WTC11 (cell line): ENCODE measurements around the gene METTL1. TPM values are rescaled to one million over a fixed set of nuclear protein-coding genes. Genes with fewer than 3 reads are reported as not detected.

Experiments
- ATAC-seq: fragments of 200-7000 bp; cut with Tn5 transposase; 2 replicates; pipeline ENCODE4 v1.10.0; 2021; ENCODE audit warnings: mild to moderate bottlenecking, moderate library complexity
- CTCF ChIA-PET: fragments of 300-600 bp; sonication (Branson Sonifier 250); formaldehyde crosslinking; loops from one replicate; lab custom pipeline; 2021; ENCODE audit warnings: antibody characterized with exemption; lab: Charles Lee
- POLR2A ChIA-PET: fragments of 350-600 bp; sonication (Branson Sonifier 250); formaldehyde crosslinking; loops from one replicate; lab custom pipeline; 2021; ENCODE audit warnings: antibody characterized with exemption; lab: Charles Lee
- DNase-seq: peaks from one replicate; pipeline ENCODE4 v3.0.0; 2021; ENCODE audit warnings: low spot score
- H3K27ac Mint-ChIP-seq: 2 replicates; pipeline ENCODE4 v1.8.0; 2021; ENCODE audit warnings: mixed read lengths
- H3K27me3 Mint-ChIP-seq: 2 replicates; pipeline ENCODE4 v1.8.0; 2021; ENCODE audit warnings: low read depth, mild to moderate bottlenecking, moderate library complexity, mixed read lengths
- H3K36me3 Mint-ChIP-seq: 2 replicates; pipeline ENCODE4 v1.8.0; 2021; ENCODE audit warnings: mixed read lengths
- H3K4me1 Mint-ChIP-seq: 2 replicates; pipeline ENCODE4 v1.8.0; 2022; ENCODE audit warnings: mixed read lengths
- H3K4me3 Mint-ChIP-seq: 2 replicates; pipeline ENCODE4 v1.8.0; 2021; ENCODE audit warnings: mild to moderate bottlenecking, moderate library complexity, mixed read lengths
- H3K9me3 Mint-ChIP-seq: 2 replicates; pipeline ENCODE4 v1.8.0; 2021; ENCODE audit warnings: mixed read lengths
- GTF2I ChIP-seq: fragments of 250-450 bp; sonication (Bioruptor Pico); conservative IDR thresholded peaks from 2 replicates; pipeline ENCODE4 v1.4.0; 2021; ENCODE audit warnings: mild to moderate bottlenecking
- HMGA2 ChIP-seq: fragments of 250-450 bp; sonication (Bioruptor Pico); IDR thresholded peaks from 2 replicates; pipeline ENCODE4 v1.4.0; 2021; ENCODE audit warnings: mild to moderate bottlenecking, moderate library complexity
- JUN ChIP-seq: sonication (generic); formaldehyde crosslinking; IDR thresholded peaks from 2 replicates; pipeline ENCODE4 v1.8.0; 2023; ENCODE audit warnings: mild to moderate bottlenecking, missing genetic modification reagents
- TCF7 ChIP-seq: sonication (generic); formaldehyde crosslinking; IDR thresholded peaks from 2 replicates; pipeline ENCODE4 v1.8.0; 2022; ENCODE audit warnings: mild to moderate bottlenecking, low read depth, missing genetic modification reagents, moderate library complexity
- ZNF423 ChIP-seq: fragments of 250-450 bp; sonication (Bioruptor Pico); IDR thresholded peaks from 2 replicates; pipeline ENCODE4 v2.1.2; 2022; ENCODE audit warnings: mild to moderate bottlenecking, moderate library complexity
- total RNA-seq: library from RNA; stranded (reverse); gene quantifications from 3 replicates; pipeline ENCODE4 v1.2.3, GENCODE V29; 2021
- TF ChIP-seq, protein P1 (sequence below): fragments of 250-450 bp; sonication (Bioruptor Pico); IDR thresholded peaks from 2 replicates; pipeline ENCODE4 v1.9.0; 2021; ENCODE audit warnings: mild to moderate bottlenecking, borderline replicate concordance
- TF ChIP-seq, protein P2 (sequence below): sonication (generic); formaldehyde crosslinking; IDR thresholded peaks from 2 replicates; pipeline ENCODE4 v1.8.1; 2022; ENCODE audit warnings: missing genetic modification reagents, borderline replicate concordance
- TF ChIP-seq, protein P3 (sequence below): sonication (generic); formaldehyde crosslinking; IDR thresholded peaks from 2 replicates; pipeline ENCODE4 v1.8.1; 2023; ENCODE audit warnings: mild to moderate bottlenecking, moderate library complexity, missing genetic modification reagents
- TF ChIP-seq, protein P4 (sequence below): fragments of 200-600 bp; IDR thresholded peaks from 2 replicates; pipeline ENCODE4 v1.8.0; 2022; ENCODE audit warnings: antibody characterized with exemption

The METTL1 gene
- total RNA-seq, 1 experiment from 2014 or later: 25.5 TPM

DNA sequence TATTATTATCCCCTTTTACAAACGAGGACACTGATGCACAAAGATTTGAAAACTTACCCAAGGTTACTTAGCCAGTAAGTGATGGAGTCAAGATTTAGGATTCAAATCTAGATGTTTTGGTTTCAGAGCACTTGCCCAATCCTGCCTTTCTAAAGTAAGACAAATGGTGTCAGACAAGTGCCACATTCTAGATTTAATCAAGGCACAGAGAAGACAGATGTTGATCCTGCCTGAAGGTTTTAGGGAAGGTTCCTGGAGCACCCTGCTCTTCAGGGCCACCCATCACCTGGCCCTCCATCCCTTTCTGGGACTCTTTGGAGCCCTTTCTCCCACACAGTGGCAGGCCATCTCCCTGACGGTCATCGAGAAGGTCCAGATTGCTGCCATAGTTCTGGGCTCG, 14.1 kb downstream of the METTL1 start (continued):
- TF ChIP-seq, protein P1, sequence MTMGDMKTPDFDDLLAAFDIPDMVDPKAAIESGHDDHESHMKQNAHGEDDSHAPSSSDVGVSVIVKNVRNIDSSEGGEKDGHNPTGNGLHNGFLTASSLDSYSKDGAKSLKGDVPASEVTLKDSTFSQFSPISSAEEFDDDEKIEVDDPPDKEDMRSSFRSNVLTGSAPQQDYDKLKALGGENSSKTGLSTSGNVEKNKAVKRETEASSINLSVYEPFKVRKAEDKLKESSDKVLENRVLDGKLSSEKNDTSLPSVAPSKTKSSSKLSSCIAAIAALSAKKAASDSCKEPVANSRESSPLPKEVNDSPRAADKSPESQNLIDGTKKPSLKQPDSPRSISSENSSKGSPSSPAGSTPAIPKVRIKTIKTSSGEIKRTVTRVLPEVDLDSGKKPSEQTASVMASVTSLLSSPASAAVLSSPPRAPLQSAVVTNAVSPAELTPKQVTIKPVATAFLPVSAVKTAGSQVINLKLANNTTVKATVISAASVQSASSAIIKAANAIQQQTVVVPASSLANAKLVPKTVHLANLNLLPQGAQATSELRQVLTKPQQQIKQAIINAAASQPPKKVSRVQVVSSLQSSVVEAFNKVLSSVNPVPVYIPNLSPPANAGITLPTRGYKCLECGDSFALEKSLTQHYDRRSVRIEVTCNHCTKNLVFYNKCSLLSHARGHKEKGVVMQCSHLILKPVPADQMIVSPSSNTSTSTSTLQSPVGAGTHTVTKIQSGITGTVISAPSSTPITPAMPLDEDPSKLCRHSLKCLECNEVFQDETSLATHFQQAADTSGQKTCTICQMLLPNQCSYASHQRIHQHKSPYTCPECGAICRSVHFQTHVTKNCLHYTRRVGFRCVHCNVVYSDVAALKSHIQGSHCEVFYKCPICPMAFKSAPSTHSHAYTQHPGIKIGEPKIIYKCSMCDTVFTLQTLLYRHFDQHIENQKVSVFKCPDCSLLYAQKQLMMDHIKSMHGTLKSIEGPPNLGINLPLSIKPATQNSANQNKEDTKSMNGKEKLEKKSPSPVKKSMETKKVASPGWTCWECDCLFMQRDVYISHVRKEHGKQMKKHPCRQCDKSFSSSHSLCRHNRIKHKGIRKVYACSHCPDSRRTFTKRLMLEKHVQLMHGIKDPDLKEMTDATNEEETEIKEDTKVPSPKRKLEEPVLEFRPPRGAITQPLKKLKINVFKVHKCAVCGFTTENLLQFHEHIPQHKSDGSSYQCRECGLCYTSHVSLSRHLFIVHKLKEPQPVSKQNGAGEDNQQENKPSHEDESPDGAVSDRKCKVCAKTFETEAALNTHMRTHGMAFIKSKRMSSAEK: no peak
- TF ChIP-seq, protein P2, sequence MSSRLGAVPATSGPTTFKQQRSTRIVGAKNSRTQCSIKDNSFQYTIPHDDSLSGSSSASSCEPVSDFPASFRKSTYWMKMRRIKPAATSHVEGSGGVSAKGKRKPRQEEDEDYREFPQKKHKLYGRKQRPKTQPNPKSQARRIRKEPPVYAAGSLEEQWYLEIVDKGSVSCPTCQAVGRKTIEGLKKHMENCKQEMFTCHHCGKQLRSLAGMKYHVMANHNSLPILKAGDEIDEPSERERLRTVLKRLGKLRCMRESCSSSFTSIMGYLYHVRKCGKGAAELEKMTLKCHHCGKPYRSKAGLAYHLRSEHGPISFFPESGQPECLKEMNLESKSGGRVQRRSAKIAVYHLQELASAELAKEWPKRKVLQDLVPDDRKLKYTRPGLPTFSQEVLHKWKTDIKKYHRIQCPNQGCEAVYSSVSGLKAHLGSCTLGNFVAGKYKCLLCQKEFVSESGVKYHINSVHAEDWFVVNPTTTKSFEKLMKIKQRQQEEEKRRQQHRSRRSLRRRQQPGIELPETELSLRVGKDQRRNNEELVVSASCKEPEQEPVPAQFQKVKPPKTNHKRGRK (CRISPR knock-in tag): no peak
- TF ChIP-seq HMGA2 (CRISPR knock-in tag) (no peak), JUN (CRISPR knock-in tag) (no peak)

DNA sequence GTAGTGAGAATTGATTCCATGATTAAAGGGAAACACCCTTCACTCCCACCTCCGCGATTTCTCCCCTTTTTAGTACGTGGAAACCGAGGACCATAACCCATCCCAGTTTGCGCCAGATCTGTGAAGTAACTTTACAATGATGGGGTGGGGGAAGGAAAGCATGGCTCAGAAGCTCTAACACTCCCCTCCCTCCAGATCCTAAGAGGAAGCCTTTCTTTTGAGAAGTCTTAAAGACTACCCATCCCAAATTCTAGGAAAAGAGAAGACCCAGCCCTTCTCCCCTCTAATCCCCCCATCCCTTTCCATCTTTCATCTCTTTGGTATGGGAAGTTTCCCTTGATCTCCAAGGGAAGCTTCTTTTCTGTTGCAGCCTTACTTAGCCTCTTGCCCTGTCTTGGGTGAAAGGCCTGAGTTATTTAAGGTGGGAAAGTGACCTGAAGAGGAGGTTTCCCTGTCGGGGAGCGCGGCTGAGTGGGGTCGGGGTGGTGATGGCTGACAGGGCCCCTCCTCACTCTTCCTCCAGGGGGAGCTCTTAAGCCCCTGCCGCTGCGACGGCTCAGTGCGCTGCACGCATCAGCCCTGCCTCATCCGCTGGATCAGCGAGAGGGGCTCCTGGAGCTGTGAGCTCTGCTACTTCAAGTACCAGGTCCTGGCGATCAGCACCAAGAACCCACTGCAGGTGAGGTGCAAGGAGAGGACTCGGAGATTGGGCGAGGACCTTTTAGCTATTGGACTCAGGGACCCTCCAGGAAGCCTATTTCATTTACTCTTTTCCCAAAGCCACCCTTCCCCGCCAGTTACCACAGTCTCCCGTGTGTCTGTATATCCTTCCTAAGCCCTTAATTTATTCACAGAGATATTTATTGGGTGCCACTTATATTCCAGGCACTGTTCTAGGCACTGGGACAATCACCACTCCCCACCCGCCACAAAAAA, 15.2 kb downstream of the METTL1 start:
- no peak for TF ChIP-seq GTF2I (CRISPR knock-in tag)
- TF ChIP-seq, protein P3, sequence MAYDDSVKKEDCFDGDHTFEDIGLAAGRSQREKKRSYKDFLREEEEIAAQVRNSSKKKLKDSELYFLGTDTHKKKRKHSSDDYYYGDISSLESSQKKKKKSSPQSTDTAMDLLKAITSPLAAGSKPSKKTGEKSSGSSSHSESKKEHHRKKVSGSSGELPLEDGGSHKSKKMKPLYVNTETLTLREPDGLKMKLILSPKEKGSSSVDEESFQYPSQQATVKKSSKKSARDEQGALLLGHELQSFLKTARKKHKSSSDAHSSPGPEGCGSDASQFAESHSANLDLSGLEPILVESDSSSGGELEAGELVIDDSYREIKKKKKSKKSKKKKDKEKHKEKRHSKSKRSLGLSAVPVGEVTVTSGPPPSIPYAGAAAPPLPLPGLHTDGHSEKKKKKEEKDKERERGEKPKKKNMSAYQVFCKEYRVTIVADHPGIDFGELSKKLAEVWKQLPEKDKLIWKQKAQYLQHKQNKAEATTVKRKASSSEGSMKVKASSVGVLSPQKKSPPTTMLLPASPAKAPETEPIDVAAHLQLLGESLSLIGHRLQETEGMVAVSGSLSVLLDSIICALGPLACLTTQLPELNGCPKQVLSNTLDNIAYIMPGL (CRISPR knock-in tag): 0 out of 2 replicates have a peak, but pooled peaks have one; percentile 63
- TF ChIP-seq, protein P4, sequence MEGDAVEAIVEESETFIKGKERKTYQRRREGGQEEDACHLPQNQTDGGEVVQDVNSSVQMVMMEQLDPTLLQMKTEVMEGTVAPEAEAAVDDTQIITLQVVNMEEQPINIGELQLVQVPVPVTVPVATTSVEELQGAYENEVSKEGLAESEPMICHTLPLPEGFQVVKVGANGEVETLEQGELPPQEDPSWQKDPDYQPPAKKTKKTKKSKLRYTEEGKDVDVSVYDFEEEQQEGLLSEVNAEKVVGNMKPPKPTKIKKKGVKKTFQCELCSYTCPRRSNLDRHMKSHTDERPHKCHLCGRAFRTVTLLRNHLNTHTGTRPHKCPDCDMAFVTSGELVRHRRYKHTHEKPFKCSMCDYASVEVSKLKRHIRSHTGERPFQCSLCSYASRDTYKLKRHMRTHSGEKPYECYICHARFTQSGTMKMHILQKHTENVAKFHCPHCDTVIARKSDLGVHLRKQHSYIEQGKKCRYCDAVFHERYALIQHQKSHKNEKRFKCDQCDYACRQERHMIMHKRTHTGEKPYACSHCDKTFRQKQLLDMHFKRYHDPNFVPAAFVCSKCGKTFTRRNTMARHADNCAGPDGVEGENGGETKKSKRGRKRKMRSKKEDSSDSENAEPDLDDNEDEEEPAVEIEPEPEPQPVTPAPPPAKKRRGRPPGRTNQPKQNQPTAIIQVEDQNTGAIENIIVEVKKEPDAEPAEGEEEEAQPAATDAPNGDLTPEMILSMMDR: peak; percentile 78
- Mint-ChIP-seq H3K9me3 (no peaks in the 10 kb centered on the region), H3K4me3 (peak overlapping the region; percentile 72), H3K36me3 (no peaks in the 10 kb centered on the region), H3K27me3 (peaks cover 84% of the 10 kb centered on the region), H3K4me1 (peaks cover 34% of the 10 kb centered on the region), H3K27ac (no peak overlapping the region)
- DNase-seq: peak; percentile 85
- CTCF ChIA-PET: interaction anchor here (0.5 to 2.4 kb wide), 49 partner anchors 10 to 530 kb away, joined by 3 to 80 read pairs (median 5); partner anchors contain the start of genes AGAP2, ARHGEF25, ATP23 and AVIL
- POLR2A ChIA-PET: interaction anchor here (0.7 to 1.3 kb wide), 2 partner anchors 9 to 12 kb away, joined by 4 to 7 read pairs; partner anchors contain the start of gene TSPAN31
- peak; percentile 64 for ATAC-seq

DNA sequence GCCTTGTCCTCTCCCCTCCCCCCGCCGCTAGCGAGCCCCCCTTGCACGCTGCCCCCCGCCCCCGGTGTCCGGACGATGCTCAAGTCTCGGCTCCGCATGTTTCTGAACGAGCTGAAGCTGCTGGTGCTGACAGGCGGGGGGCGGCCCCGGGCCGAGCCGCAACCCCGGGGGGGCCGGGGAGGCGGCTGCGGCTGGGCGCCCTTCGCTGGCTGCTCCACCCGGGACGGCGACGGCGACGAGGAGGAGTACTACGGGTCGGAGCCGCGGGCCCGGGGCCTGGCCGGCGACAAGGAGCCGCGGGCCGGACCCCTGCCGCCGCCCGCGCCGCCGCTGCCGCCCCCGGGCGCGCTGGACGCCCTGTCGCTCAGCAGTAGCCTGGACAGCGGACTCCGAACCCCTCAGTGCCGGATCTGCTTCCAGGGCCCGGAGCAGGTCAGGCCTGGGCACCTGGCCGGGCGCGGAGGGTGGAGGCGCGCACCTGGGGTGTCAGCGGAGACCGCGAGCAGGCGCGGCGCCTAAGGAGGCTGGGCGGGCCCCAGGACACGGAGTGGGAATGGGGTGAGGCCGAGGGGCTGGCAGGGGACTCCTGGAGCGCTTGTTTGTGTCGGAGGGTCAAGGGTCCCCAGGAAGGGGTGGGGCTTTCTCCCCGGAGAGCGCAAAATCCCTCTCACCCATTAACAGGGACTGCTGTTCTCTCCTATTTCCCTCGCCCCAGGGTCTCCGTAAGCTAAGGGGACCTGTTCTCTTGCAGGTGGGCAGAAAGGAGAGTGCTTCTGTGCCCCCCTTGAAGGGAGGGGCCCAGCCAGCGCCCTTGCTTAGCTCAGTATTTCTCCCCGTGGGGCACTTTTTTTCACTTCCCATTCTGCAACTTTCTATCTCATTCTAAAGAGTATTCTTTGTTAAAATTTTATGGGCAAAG, 16.2 kb downstream of the METTL1 start:
- Mint-ChIP-seq H3K4me1 (peaks cover 44% of the 10 kb centered on the region), H3K9me3 (no peaks in the 10 kb centered on the region)
- no peak for ATAC-seq
- DNase-seq: no peak
- no peak for TF ChIP-seq TCF7
- TF ChIP-seq ZNF423 (CRISPR knock-in tag): 0 out of 2 replicates have a peak, but pooled peaks have one; percentile 39
- TF ChIP-seq, all 79 proteins: peak for 1
- peaks cover 9% of the 10 kb centered on the region for H3K36me3 Mint-ChIP-seq
- POLR2A ChIA-PET: interaction anchor here (1.3 kb wide), 1 partner anchor 10 kb away, joined by 7 read pairs; no protein-coding TSS in a partner anchor
- no peak overlapping the region for H3K27ac Mint-ChIP-seq
- peaks cover 74% of the 10 kb centered on the region for H3K27me3 Mint-ChIP-seq
- CTCF ChIA-PET: interaction anchor here (0.7 to 2.4 kb wide), 16 partner anchors 11 to 144 kb away, joined by 3 to 80 read pairs (median 6); partner anchors contain the start of genes AGAP2, ARHGEF25, AVIL and CYP27B1
- H3K4me3 Mint-ChIP-seq: peak overlapping the region; percentile 72
